ENCODE data around the gene MPPED1.

DNA sequence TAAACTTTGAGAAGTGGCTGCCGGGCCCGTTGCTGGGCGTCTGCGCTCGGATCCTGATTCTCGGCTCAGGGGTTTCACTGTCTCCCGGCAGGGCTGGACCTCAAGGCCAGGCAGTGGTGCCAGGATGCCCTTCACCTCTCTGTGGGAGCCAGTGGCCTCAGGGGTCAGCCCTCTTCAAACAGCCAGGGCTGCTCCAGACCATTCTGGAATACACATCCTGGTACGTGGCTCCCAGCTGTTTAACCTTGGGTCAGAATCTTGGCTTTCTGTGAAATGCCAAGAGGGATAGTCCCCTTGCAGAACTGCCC, 70.5 kb downstream of the MPPED1 start:
- TF ChIP-seq ZNF816 (CRISPR knock-in tag; IDR thresholded peaks at IDR 0.05; ENCODE audit: borderline replicate concordance) = no peak
- TF ChIP-seq, protein P1, sequence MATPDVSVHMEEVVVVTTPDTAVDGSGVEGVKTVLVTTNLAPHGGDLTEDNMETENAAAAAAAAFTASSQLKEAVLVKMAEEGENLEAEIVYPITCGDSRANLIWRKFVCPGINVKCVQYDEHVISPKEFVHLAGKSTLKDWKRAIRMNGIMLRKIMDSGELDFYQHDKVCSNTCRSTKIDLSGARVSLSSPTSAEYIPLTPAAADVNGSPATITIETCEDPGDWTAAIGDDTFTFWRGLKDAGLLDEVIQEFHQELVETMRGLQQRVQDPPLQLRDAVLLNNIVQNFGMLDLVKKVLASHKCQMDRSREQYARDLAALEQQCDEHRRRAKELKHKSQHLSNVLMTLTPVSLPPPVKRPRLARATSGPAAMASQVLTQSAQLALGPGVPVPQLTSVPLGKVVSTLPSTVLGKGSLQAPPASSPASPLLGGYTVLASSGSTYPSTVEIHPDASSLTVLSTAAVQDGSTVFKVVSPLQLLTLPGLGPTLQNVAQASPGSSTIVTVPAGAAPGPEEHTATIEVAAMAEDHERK (CRISPR knock-in tag; IDR thresholded peaks at IDR 0.05; ENCODE audit: low read depth) = no peak
- no peak for TF ChIP-seq TEAD2 (CRISPR knock-in tag; IDR thresholded peaks at IDR 0.05)
- TF ChIP-seq, protein P2, sequence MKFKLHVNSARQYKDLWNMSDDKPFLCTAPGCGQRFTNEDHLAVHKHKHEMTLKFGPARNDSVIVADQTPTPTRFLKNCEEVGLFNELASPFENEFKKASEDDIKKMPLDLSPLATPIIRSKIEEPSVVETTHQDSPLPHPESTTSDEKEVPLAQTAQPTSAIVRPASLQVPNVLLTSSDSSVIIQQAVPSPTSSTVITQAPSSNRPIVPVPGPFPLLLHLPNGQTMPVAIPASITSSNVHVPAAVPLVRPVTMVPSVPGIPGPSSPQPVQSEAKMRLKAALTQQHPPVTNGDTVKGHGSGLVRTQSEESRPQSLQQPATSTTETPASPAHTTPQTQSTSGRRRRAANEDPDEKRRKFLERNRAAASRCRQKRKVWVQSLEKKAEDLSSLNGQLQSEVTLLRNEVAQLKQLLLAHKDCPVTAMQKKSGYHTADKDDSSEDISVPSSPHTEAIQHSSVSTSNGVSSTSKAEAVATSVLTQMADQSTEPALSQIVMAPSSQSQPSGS (CRISPR knock-in tag; IDR thresholded peaks at IDR 0.05) = no peak
- no peak for TF ChIP-seq MIER2 (CRISPR knock-in tag; IDR thresholded peaks at IDR 0.05)
- TF ChIP-seq, protein P3, sequence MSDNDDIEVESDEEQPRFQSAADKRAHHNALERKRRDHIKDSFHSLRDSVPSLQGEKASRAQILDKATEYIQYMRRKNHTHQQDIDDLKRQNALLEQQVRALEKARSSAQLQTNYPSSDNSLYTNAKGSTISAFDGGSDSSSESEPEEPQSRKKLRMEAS (IDR thresholded peaks at IDR 0.05) = no peak
- no peak for TF ChIP-seq POLR2A (IDR thresholded peaks at IDR 0.05; ENCODE audit: insufficient read depth in 1 of 2, low read depth in 2 of 2, low read length in 2 of 2)
- TF ChIP-seq HNF4G (IDR thresholded peaks at IDR 0.05; ENCODE audit: borderline replicate concordance, low read depth, low read length) = no peak
- no peak for TF ChIP-seq HNF4G (CRISPR knock-in tag; IDR thresholded peaks at IDR 0.05; ENCODE audit: borderline replicate concordance, low read depth)
- TF ChIP-seq CBFB (CRISPR knock-in tag; IDR thresholded peaks at IDR 0.05) = no peak
- TF ChIP-seq SP4 (CRISPR knock-in tag; IDR thresholded peaks at IDR 0.05) = no peak
- TF ChIP-seq, protein P4, sequence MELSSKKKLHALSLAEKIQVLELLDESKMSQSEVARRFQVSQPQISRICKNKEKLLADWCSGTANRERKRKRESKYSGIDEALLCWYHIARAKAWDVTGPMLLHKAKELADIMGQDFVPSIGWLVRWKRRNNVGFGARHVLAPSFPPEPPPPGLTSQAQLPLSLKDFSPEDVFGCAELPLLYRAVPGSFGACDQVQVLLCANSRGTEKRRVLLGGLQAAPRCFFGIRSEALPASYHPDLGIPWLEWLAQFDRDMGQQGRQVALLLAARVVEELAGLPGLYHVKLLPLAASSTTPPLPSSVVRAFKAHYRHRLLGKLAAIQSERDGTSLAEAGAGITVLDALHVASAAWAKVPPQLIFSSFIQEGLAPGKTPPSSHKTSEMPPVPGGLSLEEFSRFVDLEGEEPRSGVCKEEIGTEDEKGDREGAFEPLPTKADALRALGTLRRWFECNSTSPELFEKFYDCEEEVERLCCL (CRISPR knock-in tag; IDR thresholded peaks at IDR 0.05; ENCODE audit: borderline replicate concordance) = no peak
- TF ChIP-seq, protein P5, sequence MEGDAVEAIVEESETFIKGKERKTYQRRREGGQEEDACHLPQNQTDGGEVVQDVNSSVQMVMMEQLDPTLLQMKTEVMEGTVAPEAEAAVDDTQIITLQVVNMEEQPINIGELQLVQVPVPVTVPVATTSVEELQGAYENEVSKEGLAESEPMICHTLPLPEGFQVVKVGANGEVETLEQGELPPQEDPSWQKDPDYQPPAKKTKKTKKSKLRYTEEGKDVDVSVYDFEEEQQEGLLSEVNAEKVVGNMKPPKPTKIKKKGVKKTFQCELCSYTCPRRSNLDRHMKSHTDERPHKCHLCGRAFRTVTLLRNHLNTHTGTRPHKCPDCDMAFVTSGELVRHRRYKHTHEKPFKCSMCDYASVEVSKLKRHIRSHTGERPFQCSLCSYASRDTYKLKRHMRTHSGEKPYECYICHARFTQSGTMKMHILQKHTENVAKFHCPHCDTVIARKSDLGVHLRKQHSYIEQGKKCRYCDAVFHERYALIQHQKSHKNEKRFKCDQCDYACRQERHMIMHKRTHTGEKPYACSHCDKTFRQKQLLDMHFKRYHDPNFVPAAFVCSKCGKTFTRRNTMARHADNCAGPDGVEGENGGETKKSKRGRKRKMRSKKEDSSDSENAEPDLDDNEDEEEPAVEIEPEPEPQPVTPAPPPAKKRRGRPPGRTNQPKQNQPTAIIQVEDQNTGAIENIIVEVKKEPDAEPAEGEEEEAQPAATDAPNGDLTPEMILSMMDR (CRISPR knock-in tag; IDR thresholded peaks at IDR 0.05) = no peak
- TF ChIP-seq ZNF230 (CRISPR knock-in tag; IDR thresholded peaks at IDR 0.05) = no peak
